Mesenchymal stem cell (in vitro differentiated cells and primary cell): ENCODE data around the gene CHST15.
A peak's percentile ranks its signal among the peaks of the same experiment; 100 is the strongest.

Experiments used
- DNase-seq: peaks from one replicate; pipeline ENCODE4 v3.0.0-alpha.2; 2013
- H2AFZ ChIP-seq: one replicate; pipeline ENCODE4 v1.6.1; 2013; ENCODE audit warnings: low read depth, mild to moderate bottlenecking, control low read depth, inconsistent platforms, low read length, moderate library complexity
- H2AK5ac ChIP-seq: 2 replicates; pipeline ENCODE4 v1.6.1; 2013; ENCODE audit warnings: low read length, moderate library complexity, mild to moderate bottlenecking, inconsistent platforms; ENCODE audit not compliant: severe bottlenecking
- H2BK120ac ChIP-seq: one replicate; pipeline ENCODE4 v1.6.1; 2013; ENCODE audit warnings: low read depth, mild to moderate bottlenecking, inconsistent platforms, low read length, moderate library complexity
- H2BK12ac ChIP-seq, 2 experiments: one replicate each; pipeline ENCODE4 v1.6.1; 2013; ENCODE audit warnings: inconsistent platforms in 2 of 2, low read length in 2 of 2, mild to moderate bottlenecking in 2 of 2, moderate library complexity in 2 of 2, control low read depth in 1 of 2
- H2BK15ac ChIP-seq: one replicate; pipeline ENCODE4 v1.6.1; 2013; ENCODE audit warnings: mild to moderate bottlenecking, low read depth, inconsistent platforms; ENCODE audit not compliant: poor library complexity, severe bottlenecking
- H2BK5ac ChIP-seq: 2 replicates; pipeline ENCODE4 v1.6.1; 2013; ENCODE audit warnings: low read depth, mild to moderate bottlenecking, low read length, control low read depth, inconsistent platforms; ENCODE audit not compliant: poor library complexity, severe bottlenecking
- H3K14ac ChIP-seq, 2 experiments: one replicate each; pipeline ENCODE4 v1.6.1; 2013; ENCODE audit warnings: inconsistent platforms in 2 of 2, low read length in 2 of 2, control low read depth in 1 of 2, mild to moderate bottlenecking in 1 of 2, moderate library complexity in 1 of 2
- H3K18ac ChIP-seq, 2 experiments: one replicate each; pipeline ENCODE4 v1.6.1; 2013; ENCODE audit warnings: inconsistent platforms in 2 of 2, low read length in 2 of 2, control low read depth in 1 of 2, low read depth in 1 of 2, mild to moderate bottlenecking in 1 of 2
- H3K23ac ChIP-seq, 2 experiments: one replicate each; pipeline ENCODE4 v1.6.1; 2013; ENCODE audit warnings: inconsistent platforms in 2 of 2, low read length in 2 of 2, mild to moderate bottlenecking in 2 of 2, moderate library complexity in 2 of 2, control low read depth in 1 of 2
- H3K27ac ChIP-seq: 2 replicates; pipeline ENCODE4 v1.5.1; 2013; ENCODE audit warnings: mild to moderate bottlenecking, moderate library complexity, low read length, control low read depth, inconsistent platforms; ENCODE audit not compliant: poor library complexity, severe bottlenecking
- H3K27me3 ChIP-seq, 2 experiments: 2 replicates each; pipeline versions ENCODE4 v1.6.1 to v1.7.0; 2013; ENCODE audit warnings: low read length in 2 of 2, mild to moderate bottlenecking in 2 of 2, moderate library complexity in 2 of 2, control low read depth in 1 of 2, inconsistent platforms in 1 of 2; ENCODE audit not compliant: control insufficient read depth in 1 of 2, insufficient read depth in 1 of 2
- H3K36me3 ChIP-seq, 2 experiments: 2 replicates each; pipeline versions ENCODE4 v1.6.1 to v1.7.0; 2013; ENCODE audit warnings: low read length in 2 of 2, control low read depth in 1 of 2, inconsistent platforms in 1 of 2, low read depth in 1 of 2, mild to moderate bottlenecking in 1 of 2; ENCODE audit not compliant: insufficient read depth in 2 of 2, control insufficient read depth in 1 of 2
- H3K4ac ChIP-seq, 2 experiments: one replicate each; pipeline ENCODE4 v1.6.1; 2013; ENCODE audit warnings: inconsistent platforms in 2 of 2, low read length in 2 of 2, mild to moderate bottlenecking in 2 of 2, moderate library complexity in 2 of 2, control low read depth in 1 of 2, low read depth in 1 of 2
- H3K4me1 ChIP-seq: 2 replicates; pipeline ENCODE4 v1.6.1; 2013; ENCODE audit warnings: low read depth, low read length, control low read depth; ENCODE audit not compliant: control insufficient read depth, insufficient read depth
- H3K4me2 ChIP-seq: 2 replicates; pipeline ENCODE4 v1.6.1; 2013; ENCODE audit warnings: low read length, mild to moderate bottlenecking, inconsistent platforms; ENCODE audit not compliant: poor library complexity, severe bottlenecking
- H3K4me3 ChIP-seq, 2 experiments: 2 replicates each; pipeline versions ENCODE4 v1.5.1 to v1.7.0; 2013; ENCODE audit warnings: low read length in 2 of 2, mild to moderate bottlenecking in 2 of 2, control low read depth in 1 of 2, low read depth in 1 of 2; ENCODE audit not compliant: insufficient read depth in 1 of 2
- H3K79me1 ChIP-seq: replicated peaks from 2 replicates; pipeline ENCODE4 v1.6.1; 2013; ENCODE audit warnings: mild to moderate bottlenecking, control low read depth, low read length, inconsistent platforms; ENCODE audit not compliant: poor library complexity, severe bottlenecking
- H3K9ac ChIP-seq: 2 replicates; pipeline ENCODE4 v1.7.0; 2013; ENCODE audit warnings: mild to moderate bottlenecking, low read length, moderate library complexity
- H3K9me3 ChIP-seq: 2 replicates; pipeline ENCODE4 v1.7.0; 2013; ENCODE audit warnings: mild to moderate bottlenecking, low read length; ENCODE audit not compliant: control insufficient read depth
- H4K8ac ChIP-seq: one replicate; pipeline ENCODE4 v1.6.1; 2013; ENCODE audit warnings: inconsistent platforms, mild to moderate bottlenecking, low read length, moderate library complexity
- H4K91ac ChIP-seq: one replicate; pipeline ENCODE4 v1.6.1; 2013; ENCODE audit warnings: mild to moderate bottlenecking, low read length, inconsistent platforms
- WGBS: methylation state at CpG from one replicate; pipeline ENCODE4 v1.1.7; 2013; ENCODE audit warnings: mixed read lengths; 5-methylcytosine and 5-hydroxymethylcytosine counted together

Gene CHST15

GRCh38 chr10:124040451-124041188 is 52.8 kb downstream of the CHST15 start:
- Histone ChIP-seq H3K18ac (no peak overlapping the region), H2BK120ac (no peak overlapping the region), H3K4me2 (no peak overlapping the region), H2BK12ac (no peak overlapping the region), H3K4ac (no peak overlapping the region), H3K23ac (no peak overlapping the region), H3K79me1 (peaks cover 28% of the 10 kb centered on the region), H4K91ac (no peak overlapping the region), H3K27me3 (no peaks in the 10 kb centered on the region), H2AFZ (no peak overlapping the region), H3K9me3 (no peaks in the 10 kb centered on the region), H2BK5ac (no peak overlapping the region), H4K8ac (no peak overlapping the region), H3K27ac (no peak overlapping the region), H3K4me1 (peaks cover 14% of the 10 kb centered on the region), H3K36me3 (peaks cover 17 to 65% of the 10 kb centered on the region in 2 experiments), H2AK5ac (no peak overlapping the region), H3K9ac (no peak overlapping the region), H3K4me3 (no peak overlapping the region), H3K14ac (no peak overlapping the region), H2BK15ac (no peak overlapping the region)
- DNase-seq, result no peak
- WGBS, result 82% methylated on average over 6 of the region's 7 CpGs

- Histone ChIP-seq H3K9me3 (no peaks in the 10 kb centered on the region), H3K79me1 (peaks cover 23% of the 10 kb centered on the region), H2BK12ac (no peak overlapping the region), H3K4me1 (peaks cover 14% of the 10 kb centered on the region), H2AFZ (no peak overlapping the region), H3K14ac (peak overlapping the region in 1 of 2 experiments; percentile 4), H3K36me3 (peaks cover 17 to 63% of the 10 kb centered on the region in 2 experiments), H2BK15ac (no peak overlapping the region), H3K27me3 (no peaks in the 10 kb centered on the region), H3K23ac (no peak overlapping the region), H3K9ac (no peak overlapping the region), H3K4me3 (no peak overlapping the region), H4K91ac (no peak overlapping the region), H3K4ac (no peak overlapping the region), H2BK5ac (no peak overlapping the region), H2BK120ac (no peak overlapping the region), H3K18ac (no peak overlapping the region), H3K27ac (no peak overlapping the region), H2AK5ac (no peak overlapping the region), H3K4me2 (no peak overlapping the region), H4K8ac (no peak overlapping the region)
- DNase-seq, result no peak
- 90% methylated on average over 10 of the region's 11 CpGs for WGBS
Observed at GRCh38 chr10:124039483-124040013, 53.9 kb downstream of the CHST15 start.

GRCh38 chr10:124037784-124038183 is 55.6 kb downstream of the CHST15 start:
- Histone ChIP-seq H2BK120ac (no peak overlapping the region), H2BK5ac (no peak overlapping the region), H3K14ac (no peak overlapping the region), H3K4me3 (no peak overlapping the region), H3K27ac (no peak overlapping the region), H3K36me3 (peaks cover 14 to 58% of the 10 kb centered on the region in 2 experiments), H3K4me1 (peaks cover 17% of the 10 kb centered on the region), H3K9ac (no peak overlapping the region), H3K18ac (no peak overlapping the region), H2BK15ac (no peak overlapping the region), H3K23ac (no peak overlapping the region), H2BK12ac (no peak overlapping the region), H4K91ac (no peak overlapping the region), H3K4me2 (no peak overlapping the region), H2AFZ (no peak overlapping the region), H4K8ac (no peak overlapping the region), H3K27me3 (no peaks in the 10 kb centered on the region), H3K9me3 (no peaks in the 10 kb centered on the region), H3K79me1 (peaks cover 18% of the 10 kb centered on the region), H2AK5ac (no peak overlapping the region), H3K4ac (no peak overlapping the region)
- 83% methylated on average over 8 of the region's 8 CpGs for WGBS
- DNase-seq, result no peak

- DNase-seq, result no peak
- no peak overlapping the region for H2BK5ac ChIP-seq
- H3K4me2 ChIP-seq, result no peak overlapping the region
- no peak overlapping the region for H3K4me3 ChIP-seq
- H2BK120ac ChIP-seq, result no peak overlapping the region
- H4K91ac ChIP-seq, result no peak overlapping the region
- H2BK15ac ChIP-seq, result no peak overlapping the region
- H3K27me3 ChIP-seq, result no peaks in the 10 kb centered on the region
- no peak overlapping the region for H3K18ac ChIP-seq
- no peak overlapping the region for H3K27ac ChIP-seq
- no peak overlapping the region for H3K14ac ChIP-seq
- no peak overlapping the region for H2AK5ac ChIP-seq
- no peak overlapping the region for H3K23ac ChIP-seq
- no peak overlapping the region for H3K4ac ChIP-seq
- peaks cover 15% of the 10 kb centered on the region for H3K79me1 ChIP-seq
- H3K9ac ChIP-seq, result no peak overlapping the region
- no peak overlapping the region for H2BK12ac ChIP-seq
- no peak overlapping the region for H4K8ac ChIP-seq
- no peaks in the 10 kb centered on the region for H3K9me3 ChIP-seq
- H2AFZ ChIP-seq, result no peak overlapping the region
- H3K36me3 ChIP-seq, result peaks cover 14 to 53% of the 10 kb centered on the region in 2 experiments
- peaks cover 17% of the 10 kb centered on the region for H3K4me1 ChIP-seq
- 93% methylated on average over 5 of the region's 5 CpGs for WGBS
Observed at GRCh38 chr10:124037286-124037685, 56.1 kb downstream of the CHST15 start.
